Astrocyte (in vitro differentiated cells and primary cell): ENCODE results near the gene SCPEP1. TPM values are rescaled to one million over a fixed set of nuclear protein-coding genes. Genes with fewer than 3 reads are reported as not detected.
"Not testable (repeated sequence)": the region's sequence is repeated elsewhere in the genome, so short reads cannot be mapped to it uniquely, and the experiment has no call there.

Experiments
- DNase-seq: peaks from one replicate; pipeline ENCODE4 v3.0.0-alpha.2; 2010; ENCODE audit warnings: low read depth
- FAIRE-seq: peaks from 2 replicates; lab custom pipeline; 2011; peaks lifted over from hg19 to GRCh38; lab: Jason Lieb, UNC
- H2AFZ ChIP-seq: 2 replicates; pipeline ENCODE4 v1.6.0; 2012; ENCODE audit warnings: low read depth, low read length, inconsistent platforms
- H3K27ac ChIP-seq: 2 replicates; pipeline ENCODE4 v1.5.1; 2011; ENCODE audit warnings: low read depth, low read length, inconsistent platforms
- H3K27me3 ChIP-seq: 2 replicates; pipeline ENCODE4 v1.6.0; 2011; ENCODE audit warnings: low read length, inconsistent platforms; ENCODE audit not compliant: insufficient read depth
- H3K36me3 ChIP-seq: 2 replicates; pipeline ENCODE4 v1.5.1; 2011; ENCODE audit warnings: low read length, inconsistent platforms; ENCODE audit not compliant: insufficient read depth
- H3K4me1 ChIP-seq: 2 replicates; pipeline ENCODE4 v1.5.1; 2011; ENCODE audit warnings: low read length, inconsistent platforms; ENCODE audit not compliant: insufficient read depth
- H3K4me2 ChIP-seq: 2 replicates; pipeline ENCODE4 v1.6.0; 2012; ENCODE audit warnings: low read length, inconsistent platforms
- H3K4me3 ChIP-seq: 2 replicates; pipeline ENCODE4 v1.5.1; 2011; ENCODE audit warnings: low read depth, mild to moderate bottlenecking, low read length, inconsistent platforms; ENCODE audit not compliant: insufficient read depth
- H3K79me2 ChIP-seq: 2 replicates; pipeline ENCODE4 v1.6.0; 2012; ENCODE audit warnings: mild to moderate bottlenecking, low read length, inconsistent platforms; ENCODE audit not compliant: insufficient read depth
- H3K9ac ChIP-seq: 2 replicates; pipeline ENCODE4 v1.6.0; 2012; ENCODE audit warnings: mild to moderate bottlenecking, low read length, inconsistent platforms
- H3K9me3 ChIP-seq: 2 replicates; pipeline ENCODE4 v1.5.1; 2012; ENCODE audit warnings: low read depth, mild to moderate bottlenecking, low read length, inconsistent platforms; ENCODE audit not compliant: insufficient read depth
- H4K20me1 ChIP-seq: 2 replicates; pipeline ENCODE4 v1.6.0; 2012; ENCODE audit warnings: low read length, inconsistent platforms; ENCODE audit not compliant: insufficient read depth
- H3K27ac Mint-ChIP-seq: one replicate; pipeline ENCODE4 v1.8.0; 2021; ENCODE audit warnings: mild to moderate bottlenecking, mixed read lengths; ENCODE audit not compliant: unreplicated experiment
- H3K27me3 Mint-ChIP-seq: one replicate; pipeline ENCODE4 v1.8.0; 2021; ENCODE audit warnings: low read depth, mixed read lengths; ENCODE audit not compliant: unreplicated experiment
- H3K36me3 Mint-ChIP-seq: one replicate; pipeline ENCODE4 v1.8.0; 2021; ENCODE audit warnings: low read depth, mixed read lengths; ENCODE audit not compliant: unreplicated experiment
- H3K4me1 Mint-ChIP-seq: one replicate; pipeline ENCODE4 v1.8.0; 2021; ENCODE audit warnings: low read depth, mixed read lengths; ENCODE audit not compliant: unreplicated experiment
- H3K4me3 Mint-ChIP-seq: one replicate; pipeline ENCODE4 v1.8.0; 2021; ENCODE audit warnings: mild to moderate bottlenecking, moderate library complexity, mixed read lengths; ENCODE audit not compliant: unreplicated experiment
- H3K9me3 Mint-ChIP-seq: one replicate; pipeline ENCODE4 v1.8.0; 2021; ENCODE audit warnings: mild to moderate bottlenecking, mixed read lengths; ENCODE audit not compliant: unreplicated experiment
- CTCF ChIP-seq: IDR thresholded peaks from 2 replicates; pipeline ENCODE4 v1.5.1; 2011; ENCODE audit warnings: low read depth, mild to moderate bottlenecking, inconsistent platforms, low read length, moderate library complexity; ENCODE audit not compliant: insufficient read depth
- EZH2 ChIP-seq: IDR thresholded peaks from 2 replicates; pipeline ENCODE4 v1.6.1; 2012; ENCODE audit warnings: mild to moderate bottlenecking, low read length, inconsistent platforms; ENCODE audit not compliant: insufficient read depth
- total RNA-seq: library from RNA; stranded (reverse); gene quantifications from 2 replicates; pipeline ENCODE4 v1.2.1, GENCODE V29; 2021

SCPEP1 gene
- total RNA-seq, 1 donor from 2014 or later, result 27.1 TPM

- H3K4me1 ChIP-seq, result peaks cover 3% of the 10 kb centered on the region
- H3K27ac Mint-ChIP-seq, result no peak overlapping the region
- H3K79me2 ChIP-seq, result no peaks in the 10 kb centered on the region
- no peak overlapping the region for H2AFZ ChIP-seq
- H4K20me1 ChIP-seq, result peaks cover 3% of the 10 kb centered on the region
- H3K9ac ChIP-seq, result no peak overlapping the region
- peaks cover 10% of the 10 kb centered on the region for H3K36me3 Mint-ChIP-seq
- TF ChIP-seq CTCF (no peak), EZH2 (no peak)
- H3K27me3 ChIP-seq, result no peaks in the 10 kb centered on the region
- peaks cover 2% of the 10 kb centered on the region for H3K9me3 Mint-ChIP-seq
- H3K27ac ChIP-seq, result no peak overlapping the region
- DNase-seq, result no peak
- no peak overlapping the region for H3K4me2 ChIP-seq
- peaks cover 5% of the 10 kb centered on the region for H3K4me1 Mint-ChIP-seq
- no peak for FAIRE-seq
- no peak overlapping the region for H3K4me3 ChIP-seq
- H3K27me3 Mint-ChIP-seq, result no peaks in the 10 kb centered on the region
- H3K4me3 Mint-ChIP-seq, result no peak overlapping the region
- no peaks in the 10 kb centered on the region for H3K9me3 ChIP-seq
- peaks cover 21% of the 10 kb centered on the region for H3K36me3 ChIP-seq
Observed at GRCh38 chr17:56936697-56937322, 41.1 kb upstream of the SCPEP1 start.

GRCh38 chr17:56937687-56938086 is 40.2 kb upstream of the SCPEP1 start:
- Histone ChIP-seq H3K36me3 (peaks cover 23% of the 10 kb centered on the region), H3K4me3 (no peak overlapping the region), H3K9ac (no peak overlapping the region), H3K4me2 (no peak overlapping the region), H3K79me2 (no peaks in the 10 kb centered on the region), H2AFZ (no peak overlapping the region), H3K4me1 (peaks cover 3% of the 10 kb centered on the region), H3K27ac (no peak overlapping the region), H3K27me3 (no peaks in the 10 kb centered on the region), H3K9me3 (no peaks in the 10 kb centered on the region), H4K20me1 (peaks cover 3% of the 10 kb centered on the region)
- TF ChIP-seq CTCF, result no peak
- no peak for TF ChIP-seq EZH2
- Mint-ChIP-seq H3K27me3 (no peaks in the 10 kb centered on the region), H3K4me1 (peaks cover 5% of the 10 kb centered on the region), H3K36me3 (peaks cover 10% of the 10 kb centered on the region), H3K27ac (no peak overlapping the region), H3K4me3 (no peak overlapping the region), H3K9me3 (peaks cover 2% of the 10 kb centered on the region)
- no peak for FAIRE-seq
- DNase-seq, result no peak

- H4K20me1 ChIP-seq, H3K27ac ChIP-seq, H3K9me3 Mint-ChIP-seq, H3K27me3 ChIP-seq, H3K27me3 Mint-ChIP-seq, FAIRE-seq, H2AFZ ChIP-seq, H3K4me1 ChIP-seq, H3K9me3 ChIP-seq, H3K36me3 Mint-ChIP-seq, H3K4me3 ChIP-seq, H3K79me2 ChIP-seq, H3K9ac ChIP-seq, H3K27ac Mint-ChIP-seq, DNase-seq, H3K4me1 Mint-ChIP-seq, H3K4me3 Mint-ChIP-seq, H3K4me2 ChIP-seq: not testable (repeated sequence)
- peaks cover 23% of the 10 kb centered on the region for H3K36me3 ChIP-seq
Observed at GRCh38 chr17:56938206-56938605, 39.7 kb upstream of the SCPEP1 start.
